Measurements from ENCODE around the gene PCDHB9.

- TF ChIP-seq CTCF (IDR thresholded peaks at IDR 0.05; ENCODE audit: poor library complexity), result no peak
- no peak for TF ChIP-seq EZH2phosphoT487 (IDR thresholded peaks at IDR 0.05; ENCODE audit: low read depth, severe bottlenecking, unreplicated experiment)
- no peak for TF ChIP-seq EZH2 (IDR thresholded peaks at IDR 0.05; ENCODE audit: borderline replicate concordance)
Observed at GRCh38 chr5:141234109-141234667, 47.2 kb downstream of the PCDHB9 start.
